Measurements from ENCODE around the gene PRRT2.
A peak's percentile ranks its signal among the peaks of the same experiment; 100 is the strongest.

Gene PRRT2

GRCh38 chr16:29860218-29860617 is 48.2 kb downstream of the PRRT2 start:
- Histone ChIP-seq H3K9me3 (ENCODE audit: control insufficient read depth in 1 of 2, low read length in 2 of 2) (no peaks in the 10 kb centered on the region), H3K4me3 (ENCODE audit: low read depth in 1 of 2, low read length in 2 of 2) (no peak overlapping the region), H3K36me3 (ENCODE audit: control insufficient read depth in 1 of 2, insufficient read depth in 2 of 2, low read length in 2 of 2) (peaks cover 5 to 27% of the 10 kb centered on the region in 2 donors), H3K4me1 (ENCODE audit: control insufficient read depth in 1 of 2, insufficient read depth in 2 of 2, low read length in 2 of 2) (peaks cover 19 to 29% of the 10 kb centered on the region in 2 donors), H3K27me3 (ENCODE audit: control insufficient read depth in 1 of 2, insufficient read depth in 2 of 2, low read length in 2 of 2) (no peaks in the 10 kb centered on the region), H3K9ac (ENCODE audit: low read depth in 1 of 2, low read length in 2 of 2) (no peak overlapping the region), H3K27ac (ENCODE audit: low read depth, low read length) (no peak overlapping the region)

- peaks cover 19 to 24% of the 10 kb centered on the region in 2 donors for H3K4me1 ChIP-seq (ENCODE audit: control insufficient read depth in 1 of 2, insufficient read depth in 2 of 2, low read length in 2 of 2)
- H3K9me3 ChIP-seq (ENCODE audit: control insufficient read depth in 1 of 2, low read length in 2 of 2), result no peaks in the 10 kb centered on the region
- H3K27me3 ChIP-seq (ENCODE audit: control insufficient read depth in 1 of 2, insufficient read depth in 2 of 2, low read length in 2 of 2), result no peaks in the 10 kb centered on the region
- peak overlapping the region; percentile 74 to 94 for H3K9ac ChIP-seq (ENCODE audit: low read depth in 1 of 2, low read length in 2 of 2)
- peak overlapping the region; percentile 42 for H3K27ac ChIP-seq (ENCODE audit: low read depth, low read length)
- peaks cover 5 to 27% of the 10 kb centered on the region in 2 donors for H3K36me3 ChIP-seq (ENCODE audit: control insufficient read depth in 1 of 2, insufficient read depth in 2 of 2, low read length in 2 of 2)
- peak overlapping the region; percentile 87 to 97 for H3K4me3 ChIP-seq (ENCODE audit: low read depth in 1 of 2, low read length in 2 of 2)
Measured at GRCh38 chr16:29862383-29862883, 50.4 kb downstream of the PRRT2 start.

- Histone ChIP-seq H3K4me1 (ENCODE audit: control insufficient read depth in 1 of 2, insufficient read depth in 2 of 2, low read length in 2 of 2) (peaks cover 19 to 24% of the 10 kb centered on the region in 2 donors), H3K4me3 (ENCODE audit: low read depth in 1 of 2, low read length in 2 of 2) (peak within 1 kb of the TSS; percentile 87 to 97), H3K36me3 (ENCODE audit: control insufficient read depth in 1 of 2, insufficient read depth in 2 of 2, low read length in 2 of 2) (peaks cover 5 to 27% of the 10 kb centered on the region in 2 donors), H3K27ac (ENCODE audit: low read depth, low read length) (peak within 1 kb of the TSS; percentile 64), H3K9ac (ENCODE audit: low read depth in 1 of 2, low read length in 2 of 2) (peak within 1 kb of the TSS; percentile 74 to 94), H3K9me3 (ENCODE audit: control insufficient read depth in 1 of 2, low read length in 2 of 2) (no peaks in the 10 kb centered on the region), H3K27me3 (ENCODE audit: control insufficient read depth in 1 of 2, insufficient read depth in 2 of 2, low read length in 2 of 2) (no peaks in the 10 kb centered on the region)
Measured at GRCh38 chr16:29862884-29863668, 51.1 kb downstream of the PRRT2 start, which contains the start of gene CDIPT. CDIPT (minus strand) TSS chr16:29863226; CDS start chr16:29862857, 369 bp downstream.

- Histone ChIP-seq H3K4me1 (ENCODE audit: control insufficient read depth in 1 of 2, insufficient read depth in 2 of 2, low read length in 2 of 2) (peaks cover 19 to 24% of the 10 kb centered on the region in 2 donors), H3K4me3 (ENCODE audit: low read depth in 1 of 2, low read length in 2 of 2) (peak overlapping the region; percentile 54 to 87), H3K27me3 (ENCODE audit: control insufficient read depth in 1 of 2, insufficient read depth in 2 of 2, low read length in 2 of 2) (no peaks in the 10 kb centered on the region), H3K9me3 (ENCODE audit: control insufficient read depth in 1 of 2, low read length in 2 of 2) (no peaks in the 10 kb centered on the region), H3K9ac (ENCODE audit: low read depth in 1 of 2, low read length in 2 of 2) (peak overlapping the region; percentile 74 to 94), H3K36me3 (ENCODE audit: control insufficient read depth in 1 of 2, insufficient read depth in 2 of 2, low read length in 2 of 2) (peaks cover 3 to 22% of the 10 kb centered on the region in 2 donors), H3K27ac (ENCODE audit: low read depth, low read length) (no peak overlapping the region)
Measured at GRCh38 chr16:29863669-29863984, 51.6 kb downstream of the PRRT2 start.

GRCh38 chr16:29864205-29864604 is 52.2 kb downstream of the PRRT2 start:
- no peak overlapping the region for H3K4me3 ChIP-seq (ENCODE audit: low read depth in 1 of 2, low read length in 2 of 2)
- H3K27ac ChIP-seq (ENCODE audit: low read depth, low read length), result no peak overlapping the region
- H3K27me3 ChIP-seq (ENCODE audit: control insufficient read depth in 1 of 2, insufficient read depth in 2 of 2, low read length in 2 of 2), result no peaks in the 10 kb centered on the region
- no peak overlapping the region for H3K9ac ChIP-seq (ENCODE audit: low read depth in 1 of 2, low read length in 2 of 2)
- H3K4me1 ChIP-seq (ENCODE audit: control insufficient read depth in 1 of 2, insufficient read depth in 2 of 2, low read length in 2 of 2), result peaks cover 19 to 24% of the 10 kb centered on the region in 2 donors
- peaks cover 0 to 17% of the 10 kb centered on the region in 2 donors for H3K36me3 ChIP-seq (ENCODE audit: control insufficient read depth in 1 of 2, insufficient read depth in 2 of 2, low read length in 2 of 2)
- H3K9me3 ChIP-seq (ENCODE audit: control insufficient read depth in 1 of 2, low read length in 2 of 2), result no peaks in the 10 kb centered on the region
